HG02852 (cell line): ENCODE measurements around the gene ATF2.

ENCODE experiments used
- ATAC-seq: cut with Tn5 transposase; IDR thresholded peaks from one replicate; pipeline ENCODE4 v1.9.1; 2021; ENCODE audit warnings: mild to moderate bottlenecking, moderate library complexity; ENCODE audit not compliant: unreplicated experiment

The ATF2 gene

GRCh38 chr2:175030380-175031271 is 137.4 kb downstream of the ATF2 start:
- ATAC-seq = no peak

- no peak for ATAC-seq
These were observed 140.2 kb downstream of the ATF2 start for GRCh38 chr2:175027755-175028154.

- no peak for ATAC-seq
These were observed 141.6 kb downstream of the ATF2 start for GRCh38 chr2:175026385-175026784.

- ATAC-seq = no peak
These were observed 142.1 kb downstream of the ATF2 start for GRCh38 chr2:175025946-175026345.

GRCh38 chr2:175025233-175025632 is 142.8 kb downstream of the ATF2 start:
- ATAC-seq = no peak

GRCh38 chr2:175022923-175023322 is 145.1 kb downstream of the ATF2 start:
- no peak for ATAC-seq
